ENCODE measurements around the gene TMTC1. TPM values are rescaled to one million over a fixed set of nuclear protein-coding genes. Genes with fewer than 3 reads are reported as not detected.

TMTC1 gene
- total RNA-seq, 1 donor from 2014 or later, result 35.3 TPM

DNA sequence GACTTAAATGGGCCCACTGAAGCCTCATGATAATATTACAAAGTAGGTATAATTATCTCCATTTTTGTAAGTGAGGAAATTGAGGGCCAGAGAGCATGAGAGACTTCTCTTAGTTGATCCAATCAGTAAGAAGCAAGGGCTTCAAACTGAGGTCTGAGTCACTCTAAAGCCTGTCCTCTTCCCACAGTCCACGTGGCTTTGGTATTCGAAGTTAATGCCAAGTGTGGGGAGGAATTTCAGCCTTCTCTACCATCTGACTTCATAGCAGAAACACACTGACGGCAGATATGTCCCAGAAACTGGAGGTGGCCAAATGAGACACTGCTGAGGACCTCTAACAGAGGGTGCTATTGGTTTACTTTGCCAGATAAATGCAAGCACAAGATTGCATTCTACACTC is 171.8 kb downstream of the TMTC1 start:
- TF ChIP-seq, protein P1, sequence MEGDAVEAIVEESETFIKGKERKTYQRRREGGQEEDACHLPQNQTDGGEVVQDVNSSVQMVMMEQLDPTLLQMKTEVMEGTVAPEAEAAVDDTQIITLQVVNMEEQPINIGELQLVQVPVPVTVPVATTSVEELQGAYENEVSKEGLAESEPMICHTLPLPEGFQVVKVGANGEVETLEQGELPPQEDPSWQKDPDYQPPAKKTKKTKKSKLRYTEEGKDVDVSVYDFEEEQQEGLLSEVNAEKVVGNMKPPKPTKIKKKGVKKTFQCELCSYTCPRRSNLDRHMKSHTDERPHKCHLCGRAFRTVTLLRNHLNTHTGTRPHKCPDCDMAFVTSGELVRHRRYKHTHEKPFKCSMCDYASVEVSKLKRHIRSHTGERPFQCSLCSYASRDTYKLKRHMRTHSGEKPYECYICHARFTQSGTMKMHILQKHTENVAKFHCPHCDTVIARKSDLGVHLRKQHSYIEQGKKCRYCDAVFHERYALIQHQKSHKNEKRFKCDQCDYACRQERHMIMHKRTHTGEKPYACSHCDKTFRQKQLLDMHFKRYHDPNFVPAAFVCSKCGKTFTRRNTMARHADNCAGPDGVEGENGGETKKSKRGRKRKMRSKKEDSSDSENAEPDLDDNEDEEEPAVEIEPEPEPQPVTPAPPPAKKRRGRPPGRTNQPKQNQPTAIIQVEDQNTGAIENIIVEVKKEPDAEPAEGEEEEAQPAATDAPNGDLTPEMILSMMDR (IDR thresholded peaks at IDR 0.05), result no peak

DNA sequence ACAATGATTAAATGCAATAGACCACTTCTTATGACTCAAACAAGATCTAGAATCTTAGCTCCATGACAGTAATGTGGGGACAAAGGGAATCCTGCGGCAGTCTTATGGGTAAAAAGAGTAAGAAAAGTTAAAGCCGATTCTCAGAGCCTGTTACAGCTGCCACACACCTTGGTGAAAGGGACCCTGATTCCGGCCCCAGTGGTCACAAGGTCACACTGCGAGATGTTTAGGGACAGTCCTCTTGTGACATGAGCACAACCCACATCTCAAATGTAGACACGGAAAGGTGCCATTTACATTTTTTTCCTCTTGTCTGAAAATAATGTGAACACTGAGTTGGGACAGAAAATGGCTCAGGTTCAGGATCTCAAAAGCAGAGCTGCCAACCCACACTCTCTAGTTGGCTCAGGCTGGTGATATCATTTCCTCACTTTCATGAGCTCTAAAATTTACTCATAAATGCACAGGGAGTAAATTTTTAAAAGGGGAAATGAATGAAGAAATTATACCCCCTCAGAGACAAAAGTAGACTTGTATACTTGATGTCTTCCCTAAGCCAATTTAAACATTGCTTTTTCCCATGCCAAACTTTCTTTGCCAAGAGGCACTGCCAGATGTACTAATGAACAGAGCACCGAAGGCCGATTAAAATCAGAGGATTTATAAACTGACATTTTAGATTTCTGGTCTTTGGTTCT is 173.1 kb downstream of the TMTC1 start:
- no peak overlapping the region for H3K4me3 Mint-ChIP-seq (ENCODE audit: unreplicated experiment)
- no peak for DNase-seq (ENCODE audit: extremely low spot score, unreplicated experiment)
- H3K27me3 Mint-ChIP-seq (ENCODE audit: unreplicated experiment), result no peaks in the 10 kb centered on the region
- peaks cover 14% of the 10 kb centered on the region for H3K36me3 Mint-ChIP-seq (ENCODE audit: unreplicated experiment)
- TF ChIP-seq, protein P1 (IDR thresholded peaks at IDR 0.05), result no peak
- H3K27ac Mint-ChIP-seq (ENCODE audit: unreplicated experiment), result no peak overlapping the region
- no peaks in the 10 kb centered on the region for H3K9me3 Mint-ChIP-seq (ENCODE audit: unreplicated experiment)
- peaks cover 18% of the 10 kb centered on the region for H3K4me1 Mint-ChIP-seq (ENCODE audit: unreplicated experiment)

More for the DNA sequence above, 171.8 kb downstream of the TMTC1 start:
- H3K9me3 Mint-ChIP-seq (ENCODE audit: unreplicated experiment), result no peaks in the 10 kb centered on the region
- H3K4me3 Mint-ChIP-seq (ENCODE audit: unreplicated experiment), result no peak overlapping the region
- peaks cover 19% of the 10 kb centered on the region for H3K4me1 Mint-ChIP-seq (ENCODE audit: unreplicated experiment)
- H3K36me3 Mint-ChIP-seq (ENCODE audit: unreplicated experiment), result peaks cover 14% of the 10 kb centered on the region
- no peak overlapping the region for H3K27ac Mint-ChIP-seq (ENCODE audit: unreplicated experiment)
- DNase-seq (ENCODE audit: extremely low spot score, unreplicated experiment), result no peak
- H3K27me3 Mint-ChIP-seq (ENCODE audit: unreplicated experiment), result no peaks in the 10 kb centered on the region

GRCh38 chr12:29609431-29610215 is 174.1 kb downstream of the TMTC1 start:
- Mint-ChIP-seq H3K9me3 (ENCODE audit: unreplicated experiment) (no peaks in the 10 kb centered on the region), H3K36me3 (ENCODE audit: unreplicated experiment) (peaks cover 14% of the 10 kb centered on the region), H3K4me3 (ENCODE audit: unreplicated experiment) (no peak overlapping the region), H3K4me1 (ENCODE audit: unreplicated experiment) (peaks cover 8% of the 10 kb centered on the region), H3K27me3 (ENCODE audit: unreplicated experiment) (no peaks in the 10 kb centered on the region), H3K27ac (ENCODE audit: unreplicated experiment) (no peak overlapping the region)
- TF ChIP-seq, protein P1 (IDR thresholded peaks at IDR 0.05), result no peak
- DNase-seq (ENCODE audit: extremely low spot score, unreplicated experiment), result no peak

- no peaks in the 10 kb centered on the region for H3K27me3 Mint-ChIP-seq (ENCODE audit: unreplicated experiment)
- TF ChIP-seq, protein P1 (IDR thresholded peaks at IDR 0.05), result no peak
- no peaks in the 10 kb centered on the region for H3K9me3 Mint-ChIP-seq (ENCODE audit: unreplicated experiment)
- H3K4me3 Mint-ChIP-seq (ENCODE audit: unreplicated experiment), result no peak overlapping the region
- DNase-seq (ENCODE audit: extremely low spot score, unreplicated experiment), result no peak
- H3K27ac Mint-ChIP-seq (ENCODE audit: unreplicated experiment), result no peak overlapping the region
- peaks cover 12% of the 10 kb centered on the region for H3K36me3 Mint-ChIP-seq (ENCODE audit: unreplicated experiment)
- peaks cover 3% of the 10 kb centered on the region for H3K4me1 Mint-ChIP-seq (ENCODE audit: unreplicated experiment)
These were observed 175.2 kb downstream of the TMTC1 start for GRCh38 chr12:29608581-29608980.

DNA sequence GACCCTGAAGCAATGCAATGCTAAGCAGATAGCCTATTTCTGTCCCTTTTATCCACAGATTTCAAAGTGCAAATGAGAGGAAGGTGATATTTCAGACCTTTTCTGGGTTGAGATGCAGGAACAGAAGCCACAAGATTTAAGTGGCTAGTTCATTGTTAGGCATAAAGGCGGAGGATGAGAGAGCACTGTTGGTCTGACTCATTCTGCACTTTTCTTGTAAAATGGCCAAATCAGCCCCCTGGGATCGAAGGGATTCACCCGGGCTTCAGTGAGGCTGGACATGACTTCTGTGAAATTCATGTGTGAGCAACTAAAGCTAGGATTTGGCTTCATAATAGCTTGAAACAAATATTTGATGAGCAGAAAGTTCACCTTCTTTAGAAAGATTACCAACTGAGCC is 184.4 kb downstream of the TMTC1 start:
- H3K9me3 Mint-ChIP-seq (ENCODE audit: unreplicated experiment), result no peaks in the 10 kb centered on the region
- H3K27me3 Mint-ChIP-seq (ENCODE audit: unreplicated experiment), result no peaks in the 10 kb centered on the region
- peaks cover 20% of the 10 kb centered on the region for H3K36me3 Mint-ChIP-seq (ENCODE audit: unreplicated experiment)
- no peak overlapping the region for H3K4me3 Mint-ChIP-seq (ENCODE audit: unreplicated experiment)
- TF ChIP-seq, protein P1 (IDR thresholded peaks at IDR 0.05), result no peak
- H3K27ac Mint-ChIP-seq (ENCODE audit: unreplicated experiment), result no peak overlapping the region
- H3K4me1 Mint-ChIP-seq (ENCODE audit: unreplicated experiment), result peaks cover 7% of the 10 kb centered on the region
- no peak for DNase-seq (ENCODE audit: extremely low spot score, unreplicated experiment)

Data from osteocyte (in vitro differentiated cells).